Adrenal gland (tissue), 12 donors: ENCODE measurements around the gene SLC25A21. TPM values are rescaled to one million over a fixed set of nuclear protein-coding genes. Genes with fewer than 3 reads are reported as not detected.

Experiments used
- DNase-seq, 7 donors: peaks; one replicate each; pipeline ENCODE4 v3.0.0-alpha.2; 2019 to 2020
- H3K27ac ChIP-seq, 5 donors: fragments of 200-600 bp; sonication (generic) in 4 of 5; 1 replicate in 3 of 5; 2 replicates in 2 of 5; pipeline versions ENCODE4 v1.5.1 to v1.8.0; 2016 to 2020; ENCODE audit warnings: mild to moderate bottlenecking in 1 of 5
- H3K27me3 ChIP-seq: fragments of 200-600 bp; 2 replicates; pipeline ENCODE4 v1.8.0; 2021
- H3K36me3 ChIP-seq, 2 donors: fragments of 200-600 bp; replicated peaks in 1 of 2; 1 replicate in 1 of 2; 2 replicates in 1 of 2; pipeline versions ENCODE4 v1.5.1 to v1.8.0; 2018 to 2022
- H3K4me1 ChIP-seq, 2 donors: fragments of 200-600 bp; replicated peaks in 1 of 2; 1 replicate in 1 of 2; 2 replicates in 1 of 2; pipeline versions ENCODE4 v1.5.1 to v1.8.0; 2018 to 2021
- H3K4me3 ChIP-seq, 4 donors: fragments of 200-600 bp; sonication (generic) in 3 of 4; one replicate each; pipeline ENCODE4 v1.5.1; 2016 to 2018
- H3K9me3 ChIP-seq, 3 donors: fragments of 200-600 bp; sonication (generic) in 1 of 3; replicated peaks in 1 of 3; 1 replicate in 2 of 3; 2 replicates in 1 of 3; pipeline versions ENCODE4 v1.5.1 to v1.8.0; 2016 to 2021
- CTCF ChIP-seq, 6 experiments: fragments of 450-650 bp in 4 of 6; fragments of 200-600 bp in 2 of 6; sonication (generic) in 1 of 6; IDR thresholded peaks; 1 replicate in 5 of 6; 2 replicates in 1 of 6; pipeline versions ENCODE4 v1.5.1 to v1.8.0; 2016 to 2021; ENCODE audit warnings: antibody characterized with exemption in 6 of 6, mild to moderate bottlenecking in 2 of 6, moderate library complexity in 1 of 6
- POLR2A ChIP-seq, 2 donors: fragments of 450-650 bp; IDR thresholded peaks; one replicate each; pipeline ENCODE4 v1.6.1; 2017; ENCODE audit warnings: antibody characterized with exemption in 2 of 2, mild to moderate bottlenecking in 2 of 2, moderate library complexity in 1 of 2
- WGBS, 4 donors: extraction: QIAGEN DNeasy Blood & Tissue Kit in 2 of 4; methylation state at CpG; one replicate each; pipeline versions ENCODE4 v1.1.5 to v1.1.7; 2013 to 2017; 5-methylcytosine and 5-hydroxymethylcytosine counted together
- intact Hi-C, 2 donors: fragments of 100-400 bp; cut with DNase I; formaldehyde crosslinking; loops; one replicate each; pipeline versions ENCODE4 v1.14.1 to v1.15.0; 2022 to 2023
- polyA plus RNA-seq, 3 donors: library from polyadenylated mRNA; stranded (reverse); fragments of 200-250 nt in 2 of 3; fragments of 350-450 nt in 1 of 3; fragmentation: Illumina TruSeq in 1 of 3; extraction: RNeasy Lipid Tissue Mini Kit (QIAGEN cat#74804) in 1 of 3; gene quantifications; one replicate each; pipeline ENCODE4 v1.2.3, GENCODE V29; 2013 to 2014
- total RNA-seq, 9 donors: library from RNA; depleted of rRNA in 4 of 9; stranded (reverse); fragments of >200 nt in 4 of 9; fragments of 120-200 nt in 1 of 9; fragmentation: NEBNext Ultra II Directional in 1 of 9; extraction: Animal tissue kit (Norgen Biotek cat#: 25700) in 1 of 9; gene quantifications; one replicate each; pipeline versions ENCODE4 v1.1.0 to v1.2.4, GENCODE V29; 2013 to 2023
- donor health status: healthy with polysubstance abuse.
- donor health status: Bipolar disorder and iron deficiency.
- donor health status: DM: yes; HTN: yes; CAD: no.
- donor health status: DM: no; HTN: no; CAD: no.
- donor health status: DM: no; HTN: no; CAD: no.
- donor health status: DM: yes; HTN: yes; CAD: no.

SLC25A21 gene
- total and polyA plus RNA-seq, 12 donors: 0.14 to 3.8 (median 0.56) TPM

- DNase-seq: no peak
- H3K4me3 ChIP-seq: no peak overlapping the region
- H3K27me3 ChIP-seq: no peaks in the 10 kb centered on the region
- H3K9me3 ChIP-seq: no peaks in the 10 kb centered on the region
- TF ChIP-seq POLR2A (IDR thresholded peaks at IDR 0.05) (no peak), CTCF (IDR thresholded peaks at IDR 0.05) (no peak)
- no peaks in the 10 kb centered on the region for H3K36me3 ChIP-seq
- no peaks in the 10 kb centered on the region for H3K4me1 ChIP-seq
- no peak overlapping the region for H3K27ac ChIP-seq
- 85 to 88% (median 86%) methylated on average over 5 of the region's 5 CpGs for WGBS, 4 donors
- intact Hi-C loops: no loop called here
Measured at GRCh38 chr14:37023875-37024565, 148.4 kb downstream of the SLC25A21 start.

- H3K27me3 ChIP-seq: no peaks in the 10 kb centered on the region
- H3K4me1 ChIP-seq: no peaks in the 10 kb centered on the region
- H3K36me3 ChIP-seq: no peaks in the 10 kb centered on the region
- H3K27ac ChIP-seq: no peak overlapping the region
- TF ChIP-seq POLR2A (IDR thresholded peaks at IDR 0.05) (no peak), CTCF (IDR thresholded peaks at IDR 0.05) (no peak)
- intact Hi-C loops: no loop called here
- H3K9me3 ChIP-seq: no peaks in the 10 kb centered on the region
- no peak for DNase-seq
- 74 to 91% (median 86%) methylated on average over 1 of the region's 1 CpG for WGBS, 4 donors
- no peak overlapping the region for H3K4me3 ChIP-seq
Measured at GRCh38 chr14:37021390-37021789, 151.0 kb downstream of the SLC25A21 start.

- intact Hi-C loops: no loop called here
- WGBS, 4 donors: 62 to 77% (median 69%) methylated on average over 1 of the region's 1 CpG
- TF ChIP-seq CTCF (IDR thresholded peaks at IDR 0.05) (no peak), POLR2A (IDR thresholded peaks at IDR 0.05) (no peak)
- no peaks in the 10 kb centered on the region for H3K27me3 ChIP-seq
- DNase-seq: no peak
- H3K36me3 ChIP-seq: no peaks in the 10 kb centered on the region
- no peak overlapping the region for H3K4me3 ChIP-seq
- H3K4me1 ChIP-seq: no peaks in the 10 kb centered on the region
- no peaks in the 10 kb centered on the region for H3K9me3 ChIP-seq
- H3K27ac ChIP-seq: no peak overlapping the region
Measured at GRCh38 chr14:37019488-37019887, 152.9 kb downstream of the SLC25A21 start.

- DNase-seq: no peak
Measured at GRCh38 chr14:37018571-37019240, 153.7 kb downstream of the SLC25A21 start.

More at GRCh38 chr14:37018571-37019240, 153.7 kb downstream of the SLC25A21 start:
- H3K27ac ChIP-seq: no peak overlapping the region
- TF ChIP-seq CTCF (IDR thresholded peaks at IDR 0.05) (no peak), POLR2A (IDR thresholded peaks at IDR 0.05) (no peak)
- no peaks in the 10 kb centered on the region for H3K36me3 ChIP-seq
- H3K27me3 ChIP-seq: no peaks in the 10 kb centered on the region
- 72 to 86% (median 79%) methylated on average over 3 of the region's 3 CpGs for WGBS, 4 donors
- no peaks in the 10 kb centered on the region for H3K4me1 ChIP-seq
- H3K9me3 ChIP-seq: no peaks in the 10 kb centered on the region
- H3K4me3 ChIP-seq: no peak overlapping the region
- intact Hi-C loops: no loop called here
